Amniotic stem cell (primary cell): ENCODE results near the gene GLDC.
"Not testable (repeated sequence)": the region's sequence is repeated elsewhere in the genome, so short reads cannot be mapped to it uniquely, and the experiment has no call there.

ENCODE experiments used
- DNase-seq: peaks from one replicate; lab custom pipeline; 2025; lab: John Stamatoyannopoulos, UW

The GLDC gene

GRCh38 chr9:6645355-6646292, at the start of gene GLDC:
Gene GLDC (minus strand): TSS chr9:6645729. CDS start chr9:6645499, 230 bp downstream.
- DNase-seq = no peak

- DNase-seq = no peak
These were observed 47.4 kb upstream of the GLDC start for GRCh38 chr9:6692881-6693361.

GRCh38 chr9:6692433-6692832, 46.9 kb upstream of the GLDC start:
- DNase-seq = no peak

GRCh38 chr9:6690675-6691070, 45.1 kb upstream of the GLDC start:
- DNase-seq = not testable (repeated sequence)

- no peak for DNase-seq
These were observed 44.6 kb upstream of the GLDC start for GRCh38 chr9:6689893-6690674.

- DNase-seq = no peak
These were observed 41.7 kb upstream of the GLDC start for GRCh38 chr9:6687180-6687579.

GRCh38 chr9:6686396-6686795, 40.9 kb upstream of the GLDC start:
- no peak for DNase-seq

GRCh38 chr9:6681957-6682501, 36.5 kb upstream of the GLDC start:
- DNase-seq = no peak

GRCh38 chr9:6681147-6681956, 35.8 kb upstream of the GLDC start:
- DNase-seq = peak; percentile 95

- DNase-seq = no peak
These were observed 35.2 kb upstream of the GLDC start for GRCh38 chr9:6680797-6681146.

- no peak for DNase-seq
These were observed 32.3 kb upstream of the GLDC start for GRCh38 chr9:6677803-6678202.

- no peak for DNase-seq
These were observed 30.9 kb upstream of the GLDC start for GRCh38 chr9:6676254-6676921.

- no peak for DNase-seq
These were observed 29.7 kb upstream of the GLDC start for GRCh38 chr9:6675268-6675667.

GRCh38 chr9:6673326-6674025, 27.9 kb upstream of the GLDC start:
- DNase-seq = no peak

- DNase-seq = no peak
These were observed 26.6 kb upstream of the GLDC start for GRCh38 chr9:6672118-6672517.

- no peak for DNase-seq
These were observed 25.9 kb upstream of the GLDC start for GRCh38 chr9:6671416-6671815.

- no peak for DNase-seq
These were observed 24.4 kb upstream of the GLDC start for GRCh38 chr9:6669881-6670280.

- no peak for DNase-seq
These were observed 22.2 kb upstream of the GLDC start for GRCh38 chr9:6667633-6668280.

- no peak for DNase-seq
These were observed 21.6 kb upstream of the GLDC start for GRCh38 chr9:6667080-6667479.

- no peak for DNase-seq
These were observed 20.1 kb upstream of the GLDC start for GRCh38 chr9:6665628-6666027.
